ENCODE data around the gene ETAA1. TPM values are rescaled to one million over a fixed set of nuclear protein-coding genes. Genes with fewer than 3 reads are reported as not detected.

Gene ETAA1
- total RNA-seq, 1 donor from 2014 or later, result 18.8 TPM

DNA sequence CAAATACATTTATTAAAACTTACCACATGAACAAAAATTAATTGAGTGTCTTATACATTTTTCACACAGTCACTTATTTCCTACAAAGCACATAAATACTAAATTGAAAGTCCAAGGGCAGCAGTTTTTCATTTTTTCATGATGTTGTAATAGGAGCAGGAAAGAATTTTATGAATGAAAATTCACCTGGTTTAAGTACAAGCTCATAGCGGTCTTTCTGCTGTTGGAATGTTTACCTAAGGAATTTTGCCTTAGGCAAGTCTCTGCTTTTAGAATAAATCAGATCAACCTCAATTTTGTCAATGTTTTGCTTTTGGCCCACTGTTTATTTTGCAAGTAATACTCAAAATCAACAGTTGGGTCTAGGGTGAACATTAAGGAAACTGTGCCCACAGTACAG is 40.0 kb downstream of the ETAA1 start:
- TF ChIP-seq, protein P1, sequence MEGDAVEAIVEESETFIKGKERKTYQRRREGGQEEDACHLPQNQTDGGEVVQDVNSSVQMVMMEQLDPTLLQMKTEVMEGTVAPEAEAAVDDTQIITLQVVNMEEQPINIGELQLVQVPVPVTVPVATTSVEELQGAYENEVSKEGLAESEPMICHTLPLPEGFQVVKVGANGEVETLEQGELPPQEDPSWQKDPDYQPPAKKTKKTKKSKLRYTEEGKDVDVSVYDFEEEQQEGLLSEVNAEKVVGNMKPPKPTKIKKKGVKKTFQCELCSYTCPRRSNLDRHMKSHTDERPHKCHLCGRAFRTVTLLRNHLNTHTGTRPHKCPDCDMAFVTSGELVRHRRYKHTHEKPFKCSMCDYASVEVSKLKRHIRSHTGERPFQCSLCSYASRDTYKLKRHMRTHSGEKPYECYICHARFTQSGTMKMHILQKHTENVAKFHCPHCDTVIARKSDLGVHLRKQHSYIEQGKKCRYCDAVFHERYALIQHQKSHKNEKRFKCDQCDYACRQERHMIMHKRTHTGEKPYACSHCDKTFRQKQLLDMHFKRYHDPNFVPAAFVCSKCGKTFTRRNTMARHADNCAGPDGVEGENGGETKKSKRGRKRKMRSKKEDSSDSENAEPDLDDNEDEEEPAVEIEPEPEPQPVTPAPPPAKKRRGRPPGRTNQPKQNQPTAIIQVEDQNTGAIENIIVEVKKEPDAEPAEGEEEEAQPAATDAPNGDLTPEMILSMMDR (conservative IDR thresholded peaks at IDR 0.05), result no peak
- no peak overlapping the region for H3K27ac Mint-ChIP-seq (ENCODE audit: unreplicated experiment)
- H3K9me3 Mint-ChIP-seq, result no peaks in the 10 kb centered on the region
- no peak for DNase-seq (ENCODE audit: low read depth, low spot score)
- H3K36me3 Mint-ChIP-seq (ENCODE audit: low read depth), result peaks cover 5% of the 10 kb centered on the region
- H3K27me3 Mint-ChIP-seq (ENCODE audit: low read depth), result peaks cover 4% of the 10 kb centered on the region
- no peak overlapping the region for H3K4me3 Mint-ChIP-seq
- peaks cover 11% of the 10 kb centered on the region for H3K4me1 Mint-ChIP-seq

DNA sequence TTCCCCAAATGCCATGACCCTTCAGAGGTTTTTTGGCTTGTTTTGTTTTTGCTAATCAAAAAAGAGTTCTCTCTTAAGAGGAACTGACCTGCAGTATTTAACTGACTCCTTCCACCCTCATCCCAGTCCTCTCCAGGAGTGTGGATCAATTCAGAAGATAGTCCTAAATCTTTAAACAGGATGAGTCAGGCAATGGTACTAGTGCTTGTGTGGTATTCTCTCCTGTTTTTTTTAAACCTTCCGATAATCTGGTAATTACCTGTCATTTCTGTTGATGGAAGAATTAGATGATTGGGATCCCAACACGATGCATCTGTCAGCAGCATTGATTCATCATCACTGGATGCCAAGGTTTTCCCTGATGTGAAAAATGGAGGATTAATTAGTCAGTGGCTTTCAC is 41.2 kb downstream of the ETAA1 start:
- H3K9me3 Mint-ChIP-seq, result no peaks in the 10 kb centered on the region
- no peak for DNase-seq (ENCODE audit: low read depth, low spot score)
- H3K4me3 Mint-ChIP-seq, result no peak overlapping the region
- TF ChIP-seq, protein P1 (conservative IDR thresholded peaks at IDR 0.05), result no peak
- H3K27ac Mint-ChIP-seq (ENCODE audit: unreplicated experiment), result no peak overlapping the region
- H3K4me1 Mint-ChIP-seq, result peaks cover 11% of the 10 kb centered on the region
- H3K27me3 Mint-ChIP-seq (ENCODE audit: low read depth), result peaks cover 4% of the 10 kb centered on the region
- no peaks in the 10 kb centered on the region for H3K36me3 Mint-ChIP-seq (ENCODE audit: low read depth)

DNA sequence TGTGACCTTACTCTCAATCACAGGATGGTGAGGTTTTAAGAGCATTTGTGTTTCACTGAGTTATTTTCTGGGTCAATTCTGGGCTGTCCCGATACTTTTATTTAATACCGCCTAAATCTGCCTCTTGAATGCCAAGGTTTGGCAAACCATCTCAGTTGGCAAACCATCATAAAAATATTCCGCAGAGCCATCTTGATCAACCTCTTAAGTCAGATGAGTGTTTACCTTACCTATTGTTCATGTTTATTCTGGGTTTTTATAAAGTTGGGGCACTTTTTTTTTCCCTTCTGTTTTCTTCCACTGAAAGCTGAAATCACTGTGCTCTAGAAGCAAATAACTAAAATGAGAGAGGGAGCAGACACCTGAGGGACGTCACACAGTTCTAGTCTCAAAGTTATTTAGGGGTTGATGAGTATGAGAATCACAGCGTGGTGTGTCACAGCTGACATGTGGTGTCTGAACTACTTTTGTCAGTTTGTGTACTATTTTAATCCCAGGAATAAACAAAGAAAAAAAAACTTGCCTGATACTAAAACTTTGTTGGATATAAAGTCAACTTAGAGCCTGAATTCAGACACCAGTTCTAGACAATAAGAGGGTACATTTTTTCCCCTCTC is 48.6 kb downstream of the ETAA1 start:
- no peak for DNase-seq (ENCODE audit: low read depth, low spot score)
- no peaks in the 10 kb centered on the region for H3K27me3 Mint-ChIP-seq (ENCODE audit: low read depth)
- no peak overlapping the region for H3K4me3 Mint-ChIP-seq
- TF ChIP-seq, protein P1 (conservative IDR thresholded peaks at IDR 0.05), result no peak
- peaks cover 4% of the 10 kb centered on the region for H3K9me3 Mint-ChIP-seq
- no peaks in the 10 kb centered on the region for H3K4me1 Mint-ChIP-seq
- no peaks in the 10 kb centered on the region for H3K36me3 Mint-ChIP-seq (ENCODE audit: low read depth)
- H3K27ac Mint-ChIP-seq (ENCODE audit: unreplicated experiment), result no peak overlapping the region

DNA sequence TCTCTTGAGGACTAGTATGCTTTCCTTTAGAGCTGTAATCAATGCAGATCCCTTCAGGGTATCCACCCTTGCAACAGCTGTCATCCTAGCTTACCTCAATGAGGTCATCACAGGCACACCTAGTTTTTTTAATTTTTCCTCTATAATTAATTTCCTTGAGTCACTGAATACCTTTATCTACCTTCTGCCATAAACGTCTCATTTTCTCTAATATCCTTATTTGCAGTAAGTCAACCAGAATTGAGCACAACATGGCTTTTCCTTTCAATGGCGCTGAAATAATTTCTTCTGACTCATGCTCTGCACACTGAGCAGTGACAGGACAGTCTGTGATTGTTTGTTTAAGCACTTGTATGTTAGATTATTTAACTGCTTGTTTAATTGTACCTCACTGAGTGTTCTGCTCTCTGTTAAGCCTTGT is 49.4 kb downstream of the ETAA1 start:
- no peak for DNase-seq (ENCODE audit: low read depth, low spot score)
- Mint-ChIP-seq H3K4me3 (no peak overlapping the region), H3K4me1 (no peaks in the 10 kb centered on the region), H3K27me3 (ENCODE audit: low read depth) (no peaks in the 10 kb centered on the region), H3K9me3 (peaks cover 4% of the 10 kb centered on the region), H3K27ac (ENCODE audit: unreplicated experiment) (no peak overlapping the region), H3K36me3 (ENCODE audit: low read depth) (no peaks in the 10 kb centered on the region)
- TF ChIP-seq, protein P1 (conservative IDR thresholded peaks at IDR 0.05), result no peak

DNA sequence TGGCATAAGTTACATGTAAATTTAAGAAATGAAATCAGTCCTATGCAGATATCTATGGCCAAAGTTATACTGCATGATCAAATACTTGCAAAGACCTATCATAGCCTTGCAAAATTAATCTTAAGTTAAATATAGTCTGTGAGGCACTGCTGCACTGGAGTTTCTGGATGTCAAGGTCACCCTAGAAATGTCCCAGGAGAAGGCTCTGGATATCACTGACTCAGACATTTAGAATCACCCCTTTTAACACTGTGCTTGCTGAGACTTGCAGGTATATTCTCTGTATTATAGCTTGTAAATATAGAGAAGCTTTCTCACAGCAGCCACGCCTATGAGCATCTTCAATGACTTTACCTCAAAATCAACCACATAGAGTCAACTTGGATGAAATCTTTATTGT is 51.5 kb downstream of the ETAA1 start:
- TF ChIP-seq, protein P1 (conservative IDR thresholded peaks at IDR 0.05), result no peak
- no peak for DNase-seq (ENCODE audit: low read depth, low spot score)
- no peaks in the 10 kb centered on the region for H3K4me1 Mint-ChIP-seq
- H3K4me3 Mint-ChIP-seq, result no peak overlapping the region
- no peak overlapping the region for H3K27ac Mint-ChIP-seq (ENCODE audit: unreplicated experiment)
- H3K36me3 Mint-ChIP-seq (ENCODE audit: low read depth), result no peaks in the 10 kb centered on the region
- peaks cover 2% of the 10 kb centered on the region for H3K9me3 Mint-ChIP-seq
- H3K27me3 Mint-ChIP-seq (ENCODE audit: low read depth), result no peaks in the 10 kb centered on the region

All from neural crest cell (in vitro differentiated cells).